Omental fat pad (tissue), 4 donors: ENCODE data around the gene MYH7. TPM values are rescaled to one million over a fixed set of nuclear protein-coding genes. Genes with fewer than 3 reads are reported as not detected.
"Not testable (repeated sequence)": the region's sequence is repeated elsewhere in the genome, so short reads cannot be mapped to it uniquely, and the experiment has no call there.

ENCODE experiments used
- ATAC-seq: fragments of 150-250 bp; one replicate; pipeline ENCODE4 v1.9.1; 2016; ENCODE audit warnings: mild to moderate bottlenecking, moderate library complexity; ENCODE audit not compliant: low FRiP score
- DNase-seq: peaks from one replicate; pipeline ENCODE4 v3.0.0-alpha.2; 2019; ENCODE audit warnings: low spot score
- CTCF ChIP-seq, 3 donors: fragments of 450-650 bp; IDR thresholded peaks; one replicate each; pipeline ENCODE4 v1.5.1; 2016 to 2017; ENCODE audit warnings: antibody characterized with exemption in 3 of 3, mild to moderate bottlenecking in 3 of 3, moderate library complexity in 2 of 3
- total RNA-seq, 4 donors: library from RNA; depleted of rRNA; stranded (reverse); fragments of >200 nt; gene quantifications; one replicate each; pipeline ENCODE4 v1.1.0, GENCODE V29; 2016

The MYH7 gene
- total RNA-seq, 4 donors from 2014 or later, result not detected

GRCh38 chr14:23418021-23418420 lies 17.4 kb downstream of the MYH7 start:
- ATAC-seq (no peak), DNase-seq (no peak)
- no peak for TF ChIP-seq CTCF (IDR thresholded peaks at IDR 0.05)

DNA sequence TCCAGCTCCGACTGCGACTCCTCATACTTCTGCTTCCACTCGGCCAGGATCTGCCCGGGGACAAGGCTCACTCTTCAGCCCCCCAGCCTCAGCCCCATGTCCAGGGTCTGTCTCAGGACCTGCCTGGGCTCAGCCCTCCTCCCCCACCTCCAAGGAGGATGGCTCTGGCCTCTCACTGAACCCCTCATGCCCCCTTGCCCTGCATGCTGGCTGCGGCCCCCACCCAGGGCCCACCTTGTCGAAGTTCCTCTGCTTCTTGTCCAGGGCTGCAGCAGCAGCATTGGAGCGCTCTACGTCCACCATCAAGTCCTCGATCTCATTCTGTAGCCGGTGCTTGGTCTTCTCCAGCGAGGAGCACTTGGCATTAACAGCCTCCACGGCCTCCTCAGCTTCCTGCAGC lies 18.2 kb downstream of the MYH7 start:
- DNase-seq, ATAC-seq: not testable (repeated sequence)

DNA sequence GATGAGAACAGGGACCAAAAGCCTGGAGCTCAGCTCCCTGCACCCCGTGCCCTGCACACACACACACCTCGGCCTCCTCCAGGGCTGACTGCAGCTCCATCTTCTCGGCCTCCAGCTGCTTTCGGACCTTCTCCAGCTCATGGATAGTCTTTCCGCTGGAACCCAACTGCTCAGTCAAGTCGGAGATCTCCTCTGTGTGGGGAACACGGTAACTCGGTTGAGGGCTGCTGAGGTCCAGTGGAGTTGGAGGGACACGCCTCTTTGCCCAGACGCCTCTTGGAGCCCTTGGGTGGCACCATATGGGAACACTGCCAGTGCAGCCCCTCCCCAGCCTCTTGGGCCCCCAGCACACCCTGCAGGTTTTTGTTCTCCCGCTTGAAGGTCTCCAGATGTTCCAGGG lies 18.7 kb downstream of the MYH7 start:
- no peak for ATAC-seq
- no peak for TF ChIP-seq CTCF (IDR thresholded peaks at IDR 0.05)

GRCh38 chr14:23415821-23416778 lies 19.4 kb downstream of the MYH7 start:
- no peak for TF ChIP-seq CTCF (IDR thresholded peaks at IDR 0.05)
- ATAC-seq, result no peak
- DNase-seq, result no peak

More for the DNA sequence above, 18.7 kb downstream of the MYH7 start:
- no peak for DNase-seq

- DNase-seq (no peak), ATAC-seq (no peak)
- no peak for TF ChIP-seq CTCF (IDR thresholded peaks at IDR 0.05)
These were observed 20.3 kb downstream of the MYH7 start for GRCh38 chr14:23414906-23415820.

DNA sequence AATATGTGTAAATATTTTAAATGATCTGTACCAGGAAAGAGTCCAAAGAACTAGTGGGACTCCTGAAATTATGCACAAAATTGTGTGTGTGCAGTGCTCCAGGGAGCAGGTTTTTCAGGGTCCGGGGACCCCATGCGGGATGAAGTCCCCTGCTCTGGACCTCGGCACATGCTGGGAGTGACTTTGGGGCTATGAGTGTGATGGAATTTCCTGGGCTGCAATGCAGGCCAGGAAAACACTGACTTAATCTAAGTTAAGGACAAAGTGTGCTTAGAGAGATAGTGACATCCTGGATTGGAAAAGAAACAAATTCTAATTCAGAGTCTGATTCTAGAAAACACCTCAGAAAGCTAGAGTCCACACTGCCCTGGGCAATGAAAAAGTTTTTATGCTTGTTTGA lies 21.2 kb downstream of the MYH7 start:
- ATAC-seq, result no peak
- DNase-seq, result no peak
- TF ChIP-seq CTCF (IDR thresholded peaks at IDR 0.05), result no peak

DNA sequence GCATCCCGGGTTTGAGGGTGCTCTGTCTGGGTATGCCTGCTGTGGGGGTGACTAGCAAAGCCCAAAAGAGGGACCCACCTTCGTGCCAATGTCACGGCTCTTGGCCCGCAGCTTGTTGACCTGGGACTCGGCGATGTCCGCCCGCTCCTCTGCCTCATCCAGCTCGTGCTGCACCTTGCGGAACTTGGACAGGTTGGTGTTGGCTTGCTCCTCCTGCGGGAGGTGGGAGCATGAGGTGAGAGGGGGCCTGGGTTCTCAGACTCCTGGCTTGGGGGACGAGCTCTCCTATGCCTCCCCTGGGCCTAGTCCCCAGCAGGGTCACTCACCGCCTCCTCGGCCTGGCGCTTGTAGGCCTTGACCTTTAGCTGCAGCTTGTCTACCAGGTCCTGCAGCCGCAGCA lies 21.8 kb downstream of the MYH7 start:
- DNase-seq (no peak), ATAC-seq (no peak)
- no peak for TF ChIP-seq CTCF (IDR thresholded peaks at IDR 0.05)
